Ovary (tissue), 9 donors: ENCODE results near the gene CDH22. TPM values are rescaled to one million over a fixed set of nuclear protein-coding genes. Genes with fewer than 3 reads are reported as not detected.

Experiments
- DNase-seq, 5 donors: peaks; one replicate each; pipeline ENCODE4 v3.0.0-alpha.2; 2019 to 2020
- H3K27ac ChIP-seq, 2 donors: fragments of 200-600 bp; one replicate each; pipeline versions ENCODE4 v1.5.1 to v1.8.0; 2019 to 2022
- H3K27me3 ChIP-seq: fragments of 200-600 bp; one replicate; pipeline ENCODE4 v1.8.0; 2022
- H3K36me3 ChIP-seq: fragments of 200-600 bp; sonication (generic); one replicate; pipeline ENCODE4 v1.5.1; 2019
- H3K4me1 ChIP-seq: one replicate; pipeline ENCODE4 v1.8.1; 2013; ENCODE audit warnings: mild to moderate bottlenecking, moderate library complexity; ENCODE audit not compliant: insufficient read depth
- H3K4me3 ChIP-seq: fragments of 200-600 bp; sonication (generic); one replicate; pipeline ENCODE4 v1.5.1; 2017
- H3K9me3 ChIP-seq, 2 donors: fragments of 200-600 bp in 1 of 2; sonication (generic) in 1 of 2; one replicate each; pipeline versions ENCODE4 v1.5.1 to v1.8.1; 2013 to 2019; ENCODE audit warnings: mild to moderate bottlenecking in 1 of 2, moderate library complexity in 1 of 2
- CTCF ChIP-seq, 3 donors: fragments of 450-650 bp in 2 of 3; fragments of 200-600 bp in 1 of 3; IDR thresholded peaks; one replicate each; pipeline versions ENCODE4 v1.5.1 to v1.8.0; 2016 to 2022; ENCODE audit warnings: antibody characterized with exemption in 3 of 3, mild to moderate bottlenecking in 1 of 3
- EP300 ChIP-seq: sonication (generic); formaldehyde crosslinking; IDR thresholded peaks from one replicate; pipeline ENCODE4 v1.6.1; 2017; ENCODE audit warnings: antibody characterized with exemption
- POLR2A ChIP-seq: fragments of 450-650 bp; IDR thresholded peaks from one replicate; pipeline ENCODE4 v1.6.1; 2017; ENCODE audit warnings: antibody characterized with exemption, mild to moderate bottlenecking, moderate library complexity
- WGBS, 3 donors: extraction: QIAGEN DNeasy Blood & Tissue Kit in 1 of 3; methylation state at CpG; one replicate each; pipeline versions ENCODE4 v1.1.5 to v1.1.7; 2013 to 2017; 5-methylcytosine and 5-hydroxymethylcytosine counted together
- intact Hi-C, 4 donors: fragments of 100-400 bp; cut with DNase I; formaldehyde crosslinking; loops; one replicate each; pipeline versions ENCODE4 v1.11.0 to v1.15.1; 2022 to 2023
- polyA plus RNA-seq, 2 donors: library from polyadenylated mRNA; stranded (reverse); fragments of 200-250 nt in 1 of 2; fragments of 350-450 nt in 1 of 2; fragmentation: Illumina TruSeq in 1 of 2; extraction: RNeasy Lipid Tissue Mini Kit (QIAGEN cat#74804) in 1 of 2; gene quantifications; one replicate each; pipeline ENCODE4 v1.2.3, GENCODE V29; 2013 to 2014
- total RNA-seq, 7 donors: library from RNA; depleted of rRNA in 2 of 7; stranded (reverse); fragments of >200 nt in 2 of 7; fragmentation: NEBNext Ultra II Directional in 3 of 7; extraction: Animal tissue kit (Norgen Biotek cat#: 25700) in 3 of 7; gene quantifications; one replicate each; pipeline versions ENCODE4 v1.1.0 to v1.2.4, GENCODE V29; 2016 to 2023
- donor health status: DM: no; HTN: no; CAD: no; lungs with moderate emphysema.
- donor health status: DM: no; HTN: no; CAD: no.
- donor health status: Bipolar disorder and iron deficiency.
- donor health status: DM: yes; HTN: yes; CAD: no.
- donor health status: DM: no; HTN: no; CAD: no.
- donor health status: DM: yes; HTN: yes; CAD: no.

CDH22 gene
- total and polyA plus RNA-seq, 9 donors = 0.10 to 1.5 (median 0.36) TPM

- DNase-seq = no peak
- H3K4me1 ChIP-seq = no peaks in the 10 kb centered on the region
- H3K36me3 ChIP-seq = no peaks in the 10 kb centered on the region
- no peak for TF ChIP-seq CTCF (IDR thresholded peaks at IDR 0.05)
- TF ChIP-seq EP300 = no peak
- TF ChIP-seq POLR2A = no peak
- H3K27me3 ChIP-seq = no peaks in the 10 kb centered on the region
- no peaks in the 10 kb centered on the region for H3K9me3 ChIP-seq
- 13 to 33% (median 14%) methylated on average over 24 of the region's 24 CpGs for WGBS, 3 donors
- intact Hi-C loops = no loop called here
- no peak overlapping the region for H3K27ac ChIP-seq
- no peak overlapping the region for H3K4me3 ChIP-seq
These were observed 33.0 kb upstream of the CDH22 start for GRCh38 chr20:46341074-46342009.

GRCh38 chr20:46339037-46339436 is 30.7 kb upstream of the CDH22 start:
- DNase-seq = no peak
- intact Hi-C loops = no loop called here
- no peaks in the 10 kb centered on the region for H3K4me1 ChIP-seq
- H3K36me3 ChIP-seq = no peaks in the 10 kb centered on the region
- TF ChIP-seq CTCF (IDR thresholded peaks at IDR 0.05) (no peak), POLR2A (no peak), EP300 (no peak)
- H3K27ac ChIP-seq = no peak overlapping the region
- no peak overlapping the region for H3K4me3 ChIP-seq
- no peaks in the 10 kb centered on the region for H3K9me3 ChIP-seq
- no peaks in the 10 kb centered on the region for H3K27me3 ChIP-seq
- WGBS, 3 donors = 81 to 82% (median 81%) methylated on average over 7 of the region's 7 CpGs

GRCh38 chr20:46336735-46337134 is 28.4 kb upstream of the CDH22 start:
- TF ChIP-seq CTCF (IDR thresholded peaks at IDR 0.05) (no peak), EP300 (no peak), POLR2A (no peak)
- no peak overlapping the region for H3K4me3 ChIP-seq
- no peaks in the 10 kb centered on the region for H3K9me3 ChIP-seq
- DNase-seq = no peak
- no peaks in the 10 kb centered on the region for H3K36me3 ChIP-seq
- 44 to 57% (median 54%) methylated on average over 3 of the region's 3 CpGs for WGBS, 3 donors
- H3K27me3 ChIP-seq = no peaks in the 10 kb centered on the region
- no peak overlapping the region for H3K27ac ChIP-seq
- H3K4me1 ChIP-seq = no peaks in the 10 kb centered on the region
- intact Hi-C loops = no loop called here

GRCh38 chr20:46334303-46334904 is 26.1 kb upstream of the CDH22 start:
- 37 to 48% (median 41%) methylated on average over 9 of the region's 9 CpGs for WGBS, 3 donors
- no peaks in the 10 kb centered on the region for H3K4me1 ChIP-seq
- no peaks in the 10 kb centered on the region for H3K27me3 ChIP-seq
- H3K9me3 ChIP-seq = no peaks in the 10 kb centered on the region
- H3K27ac ChIP-seq = no peak overlapping the region
- no peak for TF ChIP-seq EP300
- TF ChIP-seq POLR2A = no peak
- no peak for DNase-seq
- intact Hi-C loops = no loop called here
- no peak overlapping the region for H3K4me3 ChIP-seq
- no peaks in the 10 kb centered on the region for H3K36me3 ChIP-seq
